ENCODE results near the gene SPTY2D1.
"Not testable (repeated sequence)": the region's sequence is repeated elsewhere in the genome, so short reads cannot be mapped to it uniquely, and the experiment has no call there.

SPTY2D1 gene

GRCh38 chr11:18634140-18635032, at the start of gene SPTY2D1:
Gene SPTY2D1 (minus strand): TSS chr11:18634342. CDS start chr11:18634257, 85 bp downstream.
- intact Hi-C loops (cut with DNase I) = loop anchor here (5.0 kb wide), 3 partner anchors 47 to 112 kb away; partner anchors contain the start of genes TMEM86A and UEVLD
- DNase-seq = peak; percentile 98 to 100 (median 99)

- intact Hi-C loops (cut with DNase I) = no loop called here
These were observed 48.3 kb upstream of the SPTY2D1 start for GRCh38 chr11:18682466-18682865.

GRCh38 chr11:18681949-18682348, 47.8 kb upstream of the SPTY2D1 start:
- intact Hi-C loops (cut with DNase I); DNase-seq: not testable (repeated sequence)

More at GRCh38 chr11:18682466-18682865, 48.3 kb upstream of the SPTY2D1 start:
- no peak for DNase-seq

GRCh38 chr11:18677560-18677959, 43.4 kb upstream of the SPTY2D1 start:
- intact Hi-C loops (cut with DNase I) = no loop called here
- DNase-seq = no peak

- DNase-seq = no peak
- intact Hi-C loops (cut with DNase I) = no loop called here
These were observed 42.7 kb upstream of the SPTY2D1 start for GRCh38 chr11:18676803-18677202.

- intact Hi-C loops (cut with DNase I); DNase-seq: not testable (repeated sequence)
These were observed 38.1 kb upstream of the SPTY2D1 start for GRCh38 chr11:18672209-18672608.

GRCh38 chr11:18671246-18671645, 37.1 kb upstream of the SPTY2D1 start:
- intact Hi-C loops (cut with DNase I) = no loop called here
- no peak for DNase-seq

GRCh38 chr11:18669711-18670110, 35.6 kb upstream of the SPTY2D1 start:
- no peak for DNase-seq

GRCh38 chr11:18669219-18669596, 35.1 kb upstream of the SPTY2D1 start:
- intact Hi-C loops (cut with DNase I) = no loop called here
- no peak for DNase-seq

More at GRCh38 chr11:18669711-18670110, 35.6 kb upstream of the SPTY2D1 start:
- intact Hi-C loops (cut with DNase I) = no loop called here

GRCh38 chr11:18668131-18668530, 34.0 kb upstream of the SPTY2D1 start:
- intact Hi-C loops (cut with DNase I) = no loop called here
- no peak for DNase-seq

GRCh38 chr11:18665353-18665872, 31.3 kb upstream of the SPTY2D1 start:
- DNase-seq; intact Hi-C loops (cut with DNase I): not testable (repeated sequence)

GRCh38 chr11:18657673-18658072, 23.5 kb upstream of the SPTY2D1 start:
- DNase-seq = no peak
- intact Hi-C loops (cut with DNase I) = no loop called here

GRCh38 chr11:18650859-18651557, 16.9 kb upstream of the SPTY2D1 start:
- DNase-seq = peak in 3 of 42 donors; percentile 2 to 16 (median 8)
- intact Hi-C loops (cut with DNase I) = no loop called here

GRCh38 chr11:18650353-18650752, 16.2 kb upstream of the SPTY2D1 start:
- DNase-seq = no peak
- intact Hi-C loops (cut with DNase I) = no loop called here

GRCh38 chr11:18643034-18643433, 8.9 kb upstream of the SPTY2D1 start:
- intact Hi-C loops (cut with DNase I); DNase-seq: not testable (repeated sequence)

GRCh38 chr11:18641677-18642076, 7.5 kb upstream of the SPTY2D1 start:
- no peak for DNase-seq
- intact Hi-C loops (cut with DNase I) = no loop called here

- peak in 4 of 42 donors; percentile 4 to 33 (median 13) for DNase-seq
- intact Hi-C loops (cut with DNase I) = loop anchor here (5.0 kb wide), 3 partner anchors 46 to 111 kb away; partner anchors contain the start of genes TMEM86A and UEVLD
These were observed 644 bp downstream of the SPTY2D1 start for GRCh38 chr11:18633256-18634139.

GRCh38 chr11:18632841-18633240, 1.3 kb downstream of the SPTY2D1 start:
- intact Hi-C loops (cut with DNase I) = loop anchor here (5.0 kb wide), 3 partner anchors 46 to 111 kb away; partner anchors contain the start of genes TMEM86A and UEVLD
- no peak for DNase-seq

GRCh38 chr11:18624161-18624560, 10.0 kb downstream of the SPTY2D1 start:
- intact Hi-C loops (cut with DNase I) = no loop called here
- DNase-seq = no peak

Measured in head of caudate nucleus (tissue), 42 donors.